ENCODE results near the gene HBM.
"Not testable (repeated sequence)": the region's sequence is repeated elsewhere in the genome, so short reads cannot be mapped to it uniquely, and the experiment has no call there.

DNA sequence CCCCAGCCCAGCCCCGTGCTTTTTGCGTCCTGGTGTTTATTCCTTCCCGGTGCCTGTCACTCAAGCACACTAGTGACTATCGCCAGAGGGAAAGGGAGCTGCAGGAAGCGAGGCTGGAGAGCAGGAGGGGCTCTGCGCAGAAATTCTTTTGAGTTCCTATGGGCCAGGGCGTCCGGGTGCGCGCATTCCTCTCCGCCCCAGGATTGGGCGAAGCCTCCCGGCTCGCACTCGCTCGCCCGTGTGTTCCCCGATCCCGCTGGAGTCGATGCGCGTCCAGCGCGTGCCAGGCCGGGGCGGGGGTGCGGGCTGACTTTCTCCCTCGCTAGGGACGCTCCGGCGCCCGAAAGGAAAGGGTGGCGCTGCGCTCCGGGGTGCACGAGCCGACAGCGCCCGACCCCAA is 10.2 kb downstream of the HBM start:
- TF ChIP-seq, protein P1, sequence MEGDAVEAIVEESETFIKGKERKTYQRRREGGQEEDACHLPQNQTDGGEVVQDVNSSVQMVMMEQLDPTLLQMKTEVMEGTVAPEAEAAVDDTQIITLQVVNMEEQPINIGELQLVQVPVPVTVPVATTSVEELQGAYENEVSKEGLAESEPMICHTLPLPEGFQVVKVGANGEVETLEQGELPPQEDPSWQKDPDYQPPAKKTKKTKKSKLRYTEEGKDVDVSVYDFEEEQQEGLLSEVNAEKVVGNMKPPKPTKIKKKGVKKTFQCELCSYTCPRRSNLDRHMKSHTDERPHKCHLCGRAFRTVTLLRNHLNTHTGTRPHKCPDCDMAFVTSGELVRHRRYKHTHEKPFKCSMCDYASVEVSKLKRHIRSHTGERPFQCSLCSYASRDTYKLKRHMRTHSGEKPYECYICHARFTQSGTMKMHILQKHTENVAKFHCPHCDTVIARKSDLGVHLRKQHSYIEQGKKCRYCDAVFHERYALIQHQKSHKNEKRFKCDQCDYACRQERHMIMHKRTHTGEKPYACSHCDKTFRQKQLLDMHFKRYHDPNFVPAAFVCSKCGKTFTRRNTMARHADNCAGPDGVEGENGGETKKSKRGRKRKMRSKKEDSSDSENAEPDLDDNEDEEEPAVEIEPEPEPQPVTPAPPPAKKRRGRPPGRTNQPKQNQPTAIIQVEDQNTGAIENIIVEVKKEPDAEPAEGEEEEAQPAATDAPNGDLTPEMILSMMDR (IDR thresholded peaks at IDR 0.05; ENCODE audit: low read depth, low read length, missing input control) = not testable (repeated sequence)
- TF ChIP-seq, protein P2, sequence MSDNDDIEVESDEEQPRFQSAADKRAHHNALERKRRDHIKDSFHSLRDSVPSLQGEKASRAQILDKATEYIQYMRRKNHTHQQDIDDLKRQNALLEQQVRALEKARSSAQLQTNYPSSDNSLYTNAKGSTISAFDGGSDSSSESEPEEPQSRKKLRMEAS (IDR thresholded peaks at IDR 0.05) = not testable (repeated sequence)
- TF ChIP-seq, protein P3, sequence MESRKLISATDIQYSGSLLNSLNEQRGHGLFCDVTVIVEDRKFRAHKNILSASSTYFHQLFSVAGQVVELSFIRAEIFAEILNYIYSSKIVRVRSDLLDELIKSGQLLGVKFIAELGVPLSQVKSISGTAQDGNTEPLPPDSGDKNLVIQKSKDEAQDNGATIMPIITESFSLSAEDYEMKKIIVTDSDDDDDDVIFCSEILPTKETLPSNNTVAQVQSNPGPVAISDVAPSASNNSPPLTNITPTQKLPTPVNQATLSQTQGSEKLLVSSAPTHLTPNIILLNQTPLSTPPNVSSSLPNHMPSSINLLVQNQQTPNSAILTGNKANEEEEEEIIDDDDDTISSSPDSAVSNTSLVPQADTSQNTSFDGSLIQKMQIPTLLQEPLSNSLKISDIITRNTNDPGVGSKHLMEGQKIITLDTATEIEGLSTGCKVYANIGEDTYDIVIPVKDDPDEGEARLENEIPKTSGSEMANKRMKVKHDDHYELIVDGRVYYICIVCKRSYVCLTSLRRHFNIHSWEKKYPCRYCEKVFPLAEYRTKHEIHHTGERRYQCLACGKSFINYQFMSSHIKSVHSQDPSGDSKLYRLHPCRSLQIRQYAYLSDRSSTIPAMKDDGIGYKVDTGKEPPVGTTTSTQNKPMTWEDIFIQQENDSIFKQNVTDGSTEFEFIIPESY (IDR thresholded peaks at IDR 0.05) = not testable (repeated sequence)
- TF ChIP-seq RAD21 (IDR thresholded peaks at IDR 0.05); JUND (IDR thresholded peaks at IDR 0.05); SP1 (IDR thresholded peaks at IDR 0.05); GABPA (IDR thresholded peaks at IDR 0.05 in 1 of 2, conservative IDR thresholded peaks at IDR 0.05 in 1 of 2); RXRA (IDR thresholded peaks at IDR 0.05); TAF1 (conservative IDR thresholded peaks at IDR 0.05); YY1 (IDR thresholded peaks at IDR 0.05); FOXA1 (IDR thresholded peaks at IDR 0.05): not testable (repeated sequence)
- TF ChIP-seq, protein P4, sequence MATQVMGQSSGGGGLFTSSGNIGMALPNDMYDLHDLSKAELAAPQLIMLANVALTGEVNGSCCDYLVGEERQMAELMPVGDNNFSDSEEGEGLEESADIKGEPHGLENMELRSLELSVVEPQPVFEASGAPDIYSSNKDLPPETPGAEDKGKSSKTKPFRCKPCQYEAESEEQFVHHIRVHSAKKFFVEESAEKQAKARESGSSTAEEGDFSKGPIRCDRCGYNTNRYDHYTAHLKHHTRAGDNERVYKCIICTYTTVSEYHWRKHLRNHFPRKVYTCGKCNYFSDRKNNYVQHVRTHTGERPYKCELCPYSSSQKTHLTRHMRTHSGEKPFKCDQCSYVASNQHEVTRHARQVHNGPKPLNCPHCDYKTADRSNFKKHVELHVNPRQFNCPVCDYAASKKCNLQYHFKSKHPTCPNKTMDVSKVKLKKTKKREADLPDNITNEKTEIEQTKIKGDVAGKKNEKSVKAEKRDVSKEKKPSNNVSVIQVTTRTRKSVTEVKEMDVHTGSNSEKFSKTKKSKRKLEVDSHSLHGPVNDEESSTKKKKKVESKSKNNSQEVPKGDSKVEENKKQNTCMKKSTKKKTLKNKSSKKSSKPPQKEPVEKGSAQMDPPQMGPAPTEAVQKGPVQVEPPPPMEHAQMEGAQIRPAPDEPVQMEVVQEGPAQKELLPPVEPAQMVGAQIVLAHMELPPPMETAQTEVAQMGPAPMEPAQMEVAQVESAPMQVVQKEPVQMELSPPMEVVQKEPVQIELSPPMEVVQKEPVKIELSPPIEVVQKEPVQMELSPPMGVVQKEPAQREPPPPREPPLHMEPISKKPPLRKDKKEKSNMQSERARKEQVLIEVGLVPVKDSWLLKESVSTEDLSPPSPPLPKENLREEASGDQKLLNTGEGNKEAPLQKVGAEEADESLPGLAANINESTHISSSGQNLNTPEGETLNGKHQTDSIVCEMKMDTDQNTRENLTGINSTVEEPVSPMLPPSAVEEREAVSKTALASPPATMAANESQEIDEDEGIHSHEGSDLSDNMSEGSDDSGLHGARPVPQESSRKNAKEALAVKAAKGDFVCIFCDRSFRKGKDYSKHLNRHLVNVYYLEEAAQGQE (IDR thresholded peaks at IDR 0.05) = not testable (repeated sequence)

Data from liver (tissue), 3 donors.